Stimulated activated CD8-positive, alpha-beta memory T cell treated with anti-CD3 and anti-CD28 coated beads, Interleukin-4, amount 100 ng/mL, for 4 hours (primary cell): Measurements from ENCODE around the gene KPNA1.

Source experiments
- DNase-seq, 2 donors: peaks; one replicate each; pipeline ENCODE4 v3.0.0-alpha.2; 2020; ENCODE audit warnings: low read depth in 2 of 2, low spot score in 1 of 2

Gene KPNA1

DNA sequence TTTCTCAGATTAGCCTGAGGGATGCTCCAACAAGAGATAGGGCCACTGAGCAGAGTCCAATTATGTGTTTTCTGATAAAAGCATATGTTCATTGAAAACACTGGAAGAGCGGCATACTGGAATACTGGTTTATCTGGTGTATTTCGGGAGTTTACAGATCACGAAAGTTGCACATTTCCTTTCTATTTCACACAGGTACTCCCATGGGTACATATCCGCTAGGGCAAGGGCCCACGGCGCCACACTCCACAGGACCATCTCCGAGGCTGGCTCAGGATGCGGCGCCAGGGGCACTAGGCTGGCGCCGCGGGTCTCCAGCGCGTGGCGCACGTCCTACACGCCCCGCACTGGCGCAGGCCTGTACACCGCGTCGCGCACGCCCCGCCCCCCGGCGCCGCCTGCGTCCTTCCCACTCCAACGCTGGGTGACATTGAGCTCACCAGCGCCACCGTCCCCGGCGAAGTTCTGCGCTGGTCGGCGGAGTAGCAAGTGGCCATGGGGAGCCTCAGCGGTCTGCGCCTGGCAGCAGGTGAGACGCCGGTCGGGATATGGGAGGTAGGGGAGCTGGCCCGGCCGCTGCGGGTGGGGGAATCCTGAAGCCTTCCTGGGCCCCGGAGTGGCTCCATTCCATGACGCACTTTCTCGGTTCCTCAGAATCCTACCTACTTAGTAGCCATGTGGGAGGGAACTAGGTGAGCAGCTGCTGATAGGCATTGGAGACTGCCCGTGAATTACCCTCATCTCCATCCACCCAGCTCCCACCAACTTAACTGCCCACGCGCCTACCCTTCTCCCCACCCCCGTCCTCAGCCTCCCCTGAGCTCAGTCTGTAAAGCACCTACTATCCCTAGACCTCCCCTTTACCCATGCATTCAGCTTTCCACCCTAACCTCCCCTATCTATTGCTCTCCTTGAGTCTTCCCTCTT is 130.7 kb downstream of the KPNA1 start, which contains the start of gene FAM162A:
Gene FAM162A (plus strand): TSS at position 412 of the 927 bp plus-strand sequence. CDS start 84 bp downstream, at position 496.
- peak; percentile 75 to 82 for DNase-seq

GRCh38 chr3:122382888-122383666 is 131.7 kb downstream of the KPNA1 start, which contains the start of gene MIX23:
MIX23 (minus strand) TSS chr3:122383231; CDS start chr3:122383224, 7 bp downstream.
- peak; percentile 60 to 67 for DNase-seq

DNA sequence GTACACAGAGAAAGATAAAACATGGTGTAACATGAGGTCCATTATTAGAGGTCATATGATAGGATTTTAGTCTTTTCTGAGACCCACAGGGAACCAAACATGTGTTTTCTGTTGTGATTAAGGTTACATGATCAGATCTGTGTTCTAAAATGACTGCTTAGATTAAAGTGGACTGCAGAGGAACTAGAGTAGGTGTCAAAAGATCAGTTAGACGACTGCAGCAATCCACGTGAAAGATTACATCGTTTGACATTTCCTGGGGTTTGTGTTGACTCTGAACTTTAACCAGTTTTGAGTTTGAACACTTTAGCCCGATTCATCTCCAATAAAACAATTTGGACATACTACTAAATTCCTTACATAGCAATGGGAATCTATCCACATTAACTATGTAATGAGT is 136.8 kb downstream of the KPNA1 start:
- DNase-seq: no peak

- no peak for DNase-seq
Observed at GRCh38 chr3:122374034-122374433, 140.7 kb downstream of the KPNA1 start.
